ENCODE results near the gene GCGR.

GCGR gene

DNA sequence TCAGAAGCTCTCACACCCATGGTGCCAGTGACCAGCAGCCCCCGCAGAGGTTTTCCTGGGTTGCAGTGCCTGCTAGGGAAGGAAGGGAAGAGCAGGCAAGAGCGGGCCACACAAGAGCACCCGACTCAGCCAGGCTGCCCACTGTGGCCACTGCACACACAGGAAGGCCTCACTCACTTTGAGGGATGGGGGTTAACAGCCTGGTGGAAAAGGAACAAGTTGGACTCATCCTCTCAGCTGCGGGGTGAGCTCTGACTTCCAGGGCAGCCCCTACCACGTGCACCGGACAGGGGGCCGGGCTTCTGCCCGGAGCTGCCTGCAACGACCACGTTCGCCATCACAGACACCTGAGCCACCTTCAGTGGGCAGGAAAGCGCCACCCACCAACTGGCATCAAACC lies 48.3 kb downstream of the GCGR start:
- no peak for DNase-seq

DNA sequence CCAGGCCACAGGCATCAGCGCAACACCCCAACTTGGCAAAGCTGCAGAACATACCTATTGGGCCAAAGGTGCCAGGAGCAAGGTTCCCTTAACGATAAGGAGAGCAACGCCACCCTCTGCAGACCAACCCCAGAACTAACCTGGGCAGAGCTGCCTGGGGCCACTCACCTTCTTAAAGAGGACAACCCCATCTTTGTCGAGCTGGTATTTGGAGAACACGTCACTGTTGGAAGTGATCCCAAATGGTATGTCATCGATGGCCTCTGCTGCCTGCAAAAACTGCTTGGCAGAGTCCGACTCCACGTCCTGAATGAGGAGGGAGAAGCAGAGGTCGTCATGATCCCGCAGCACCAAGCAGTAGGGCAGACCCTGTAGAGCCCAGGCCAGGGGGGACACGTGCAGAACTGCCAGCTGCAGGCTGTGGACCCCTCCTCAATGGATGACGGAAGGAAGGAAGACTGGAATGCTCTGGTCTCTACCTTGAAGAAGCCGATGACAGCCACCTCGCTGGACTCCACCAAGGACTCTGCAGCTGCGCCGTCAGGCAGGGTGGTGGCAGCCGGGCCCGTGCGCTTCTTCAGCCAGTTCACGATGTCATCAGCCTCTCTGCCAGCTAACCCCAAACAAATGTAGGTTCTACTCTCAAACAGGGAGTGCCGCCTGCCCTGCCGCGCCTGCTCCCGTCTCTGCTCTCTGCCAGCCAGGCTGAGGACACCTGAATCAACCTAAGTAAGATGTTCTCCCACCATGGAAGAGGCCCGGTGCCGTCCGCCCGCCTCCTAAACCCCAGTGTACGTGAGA lies 51.2 kb downstream of the GCGR start:
- DNase-seq: no peak

DNA sequence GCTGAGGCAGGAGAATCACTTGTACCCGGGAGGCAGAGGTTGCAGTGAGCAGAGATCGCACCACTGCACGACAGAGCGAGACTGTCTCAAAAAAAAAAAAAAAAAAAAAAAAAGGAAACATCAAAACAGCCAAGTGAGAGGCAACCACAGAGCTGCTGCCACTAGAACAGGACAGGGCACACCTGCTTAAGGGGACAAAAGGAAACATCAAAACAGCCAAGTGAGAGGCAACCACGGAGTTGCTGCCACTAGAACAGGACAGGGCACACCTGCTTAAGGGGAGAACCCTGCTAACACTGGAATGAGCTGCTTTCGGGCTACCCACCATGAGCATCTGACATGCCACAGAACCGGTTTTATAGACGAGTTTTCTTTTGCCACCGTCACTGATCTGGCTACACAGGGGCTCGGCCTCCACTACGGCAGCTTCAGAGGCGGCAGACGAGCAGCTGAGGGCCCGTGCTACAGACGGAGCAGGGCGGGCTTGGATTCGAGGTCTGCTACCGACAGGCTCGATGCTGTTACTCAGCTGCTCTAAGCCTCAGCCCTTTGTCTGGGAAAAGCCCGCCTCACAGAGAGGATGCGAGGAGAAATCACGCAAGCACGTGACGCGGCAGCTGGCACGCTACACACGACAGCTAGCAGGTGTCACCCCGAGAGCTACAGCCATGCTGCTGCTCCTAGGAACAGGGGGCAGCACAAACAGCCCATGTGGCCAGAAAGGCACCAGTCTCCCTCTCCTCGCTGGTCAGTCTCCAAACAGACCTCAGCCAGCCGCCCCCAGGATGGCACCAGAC lies 54.4 kb downstream of the GCGR start:
- DNase-seq: no peak

DNA sequence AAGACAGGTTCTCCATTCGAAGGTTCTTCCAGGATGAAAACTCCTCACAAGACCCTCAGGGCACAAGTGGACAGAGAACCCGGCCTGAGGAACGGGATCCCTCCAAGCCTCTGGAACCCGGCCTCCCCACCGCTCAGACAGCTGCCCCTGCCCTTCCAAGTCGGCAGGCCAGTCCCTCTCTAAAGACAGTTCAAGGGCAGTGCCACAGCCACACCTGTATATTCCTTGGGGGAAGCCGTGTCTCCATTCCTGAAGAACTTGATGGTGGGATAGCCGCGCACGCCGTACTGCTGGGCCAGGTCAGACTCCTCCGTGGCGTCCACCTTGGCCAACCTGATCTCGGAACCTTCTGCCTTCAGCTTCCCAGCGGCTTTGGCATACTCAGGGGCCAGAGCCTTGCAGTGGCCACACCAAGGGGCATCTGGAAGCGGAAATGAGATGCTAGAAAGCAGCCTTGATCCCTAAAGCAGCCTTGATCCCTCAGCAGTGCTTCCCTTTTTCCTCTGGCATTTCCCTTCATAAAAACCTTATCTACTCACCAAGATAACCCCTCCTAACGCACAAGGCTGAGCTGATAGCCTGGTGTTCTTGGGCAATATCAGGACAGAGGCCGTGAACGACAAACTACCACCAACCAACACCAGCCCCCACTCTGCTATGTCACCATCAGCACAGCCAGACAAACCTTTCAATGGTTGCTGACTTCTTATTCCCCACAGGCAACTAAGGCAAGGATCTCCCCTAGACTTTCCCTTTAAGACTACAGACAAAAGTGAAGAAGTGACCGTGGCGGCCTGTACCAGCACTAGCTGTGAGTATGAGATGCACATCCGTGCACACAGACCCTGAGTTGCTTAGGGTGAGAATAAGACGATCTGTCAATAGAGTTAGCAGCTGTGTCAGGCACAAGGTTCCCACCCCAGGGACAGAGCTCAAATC lies 55.3 kb downstream of the GCGR start:
- no peak for DNase-seq

DNA sequence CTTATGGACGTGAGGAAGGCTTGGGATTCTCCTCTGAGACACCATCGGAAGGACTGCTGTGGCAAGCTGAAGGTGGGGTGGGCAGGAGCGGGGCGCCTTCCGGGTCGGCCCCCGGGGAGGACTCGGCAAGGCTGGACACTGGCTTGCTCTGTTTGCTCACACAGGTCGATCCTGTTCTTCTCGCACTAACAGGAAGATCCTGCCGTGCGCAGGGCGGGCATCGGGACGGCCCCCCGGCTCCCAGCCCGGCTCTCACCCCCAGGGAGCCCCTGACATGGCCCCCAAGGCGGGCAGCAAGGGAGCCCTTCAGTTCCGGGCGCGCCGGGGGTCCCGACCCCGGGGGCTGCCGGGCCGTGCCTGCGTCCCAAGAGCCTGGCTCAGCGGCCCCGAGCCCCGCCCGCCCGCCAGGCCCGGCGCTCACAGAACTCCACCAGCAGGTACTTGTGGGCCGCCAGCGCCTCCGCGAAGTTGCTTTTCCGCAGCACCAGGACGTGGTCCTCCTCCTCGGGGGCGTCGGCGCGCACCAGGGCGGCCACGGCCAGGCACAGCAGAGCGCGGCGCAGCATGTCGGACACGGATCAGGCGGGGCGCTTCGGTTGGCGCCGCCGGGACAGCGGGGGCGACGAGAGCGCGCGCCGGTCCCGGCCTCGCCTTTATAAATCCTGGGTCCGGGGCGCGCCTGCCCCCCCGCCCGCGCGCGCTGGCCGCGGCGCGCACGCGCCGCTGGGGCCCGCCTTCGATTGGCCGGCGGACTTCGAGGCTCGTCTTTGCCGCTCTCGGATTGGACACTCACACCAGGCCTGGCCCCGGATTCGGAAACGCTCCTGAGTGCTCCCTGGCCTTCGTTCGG lies 56.2 kb downstream of the GCGR start, which contains the start of gene P4HB:
P4HB (minus strand) TSS at position 630 of the 850 bp plus-strand sequence; CDS start at position 566, 64 bp downstream.
- DNase-seq: no peak

DNA sequence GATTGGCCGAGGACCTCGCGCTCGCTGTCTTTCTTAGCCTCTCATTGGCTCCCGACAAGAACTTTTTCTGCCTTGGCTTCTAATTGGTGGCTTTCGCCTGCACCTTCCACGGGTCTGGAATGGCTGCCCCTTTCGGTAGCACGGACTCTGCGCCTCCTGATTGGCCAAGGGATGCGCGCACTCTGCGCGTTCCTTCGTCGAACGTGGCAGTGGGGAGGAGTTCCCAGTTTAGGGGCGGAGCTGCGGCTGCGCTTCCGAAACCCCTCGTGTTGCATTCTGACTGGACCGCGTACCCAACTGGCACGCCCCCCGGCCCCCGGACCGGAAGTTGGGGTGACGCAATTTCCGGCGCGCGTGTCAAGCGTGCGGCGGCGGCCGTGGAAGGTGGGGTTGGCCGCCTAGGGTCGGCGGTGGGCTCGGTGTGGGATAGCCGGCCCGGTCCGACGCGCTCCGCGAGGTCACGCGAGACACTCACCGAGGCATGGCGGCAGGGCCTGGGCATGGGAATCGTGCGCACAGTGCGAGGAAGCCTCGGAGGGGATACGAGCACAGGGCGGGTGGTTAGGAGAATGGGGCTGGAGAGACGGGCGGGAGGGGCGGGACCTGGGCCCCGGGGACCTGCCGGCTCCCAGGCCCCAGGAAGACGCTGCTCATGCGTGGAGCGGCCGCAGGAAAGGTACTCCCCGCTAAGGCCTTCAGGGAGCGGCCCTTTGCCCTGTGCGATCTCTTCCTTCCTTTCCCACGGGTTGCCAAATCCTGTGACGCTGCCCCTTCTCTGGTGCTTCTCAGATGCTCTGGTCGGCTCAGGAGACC lies 57.0 kb downstream of the GCGR start:
- DNase-seq: peak; percentile 99

DNA sequence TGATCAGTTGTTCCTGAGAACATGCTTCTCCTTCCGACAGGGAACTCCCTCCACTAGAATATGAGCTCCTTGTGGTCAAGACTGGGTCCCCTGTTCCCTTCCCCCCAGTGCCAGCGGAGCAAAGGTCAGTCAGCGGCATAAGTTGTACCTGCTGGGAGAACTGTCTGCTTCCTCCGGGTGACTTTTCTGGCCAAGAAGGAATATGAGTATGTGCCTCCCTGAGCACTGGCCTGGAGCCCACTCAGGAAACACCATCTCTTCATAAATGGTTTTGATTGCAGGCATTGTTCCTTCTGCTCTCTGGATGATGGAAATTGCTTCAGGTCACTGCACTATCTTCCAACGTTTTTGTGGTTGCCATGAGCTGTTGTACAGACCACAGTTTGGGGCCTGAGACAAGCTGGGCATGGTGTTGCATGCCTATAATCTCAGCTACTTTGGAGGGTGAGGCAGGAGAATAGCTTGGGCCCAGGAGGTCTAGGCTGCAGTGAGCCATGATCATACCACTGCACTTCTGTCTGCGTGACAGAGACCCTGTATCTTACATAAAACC lies 59.2 kb downstream of the GCGR start:
- no peak for DNase-seq
